ENCODE measurements around the gene C9orf152.

C9orf152 gene

DNA sequence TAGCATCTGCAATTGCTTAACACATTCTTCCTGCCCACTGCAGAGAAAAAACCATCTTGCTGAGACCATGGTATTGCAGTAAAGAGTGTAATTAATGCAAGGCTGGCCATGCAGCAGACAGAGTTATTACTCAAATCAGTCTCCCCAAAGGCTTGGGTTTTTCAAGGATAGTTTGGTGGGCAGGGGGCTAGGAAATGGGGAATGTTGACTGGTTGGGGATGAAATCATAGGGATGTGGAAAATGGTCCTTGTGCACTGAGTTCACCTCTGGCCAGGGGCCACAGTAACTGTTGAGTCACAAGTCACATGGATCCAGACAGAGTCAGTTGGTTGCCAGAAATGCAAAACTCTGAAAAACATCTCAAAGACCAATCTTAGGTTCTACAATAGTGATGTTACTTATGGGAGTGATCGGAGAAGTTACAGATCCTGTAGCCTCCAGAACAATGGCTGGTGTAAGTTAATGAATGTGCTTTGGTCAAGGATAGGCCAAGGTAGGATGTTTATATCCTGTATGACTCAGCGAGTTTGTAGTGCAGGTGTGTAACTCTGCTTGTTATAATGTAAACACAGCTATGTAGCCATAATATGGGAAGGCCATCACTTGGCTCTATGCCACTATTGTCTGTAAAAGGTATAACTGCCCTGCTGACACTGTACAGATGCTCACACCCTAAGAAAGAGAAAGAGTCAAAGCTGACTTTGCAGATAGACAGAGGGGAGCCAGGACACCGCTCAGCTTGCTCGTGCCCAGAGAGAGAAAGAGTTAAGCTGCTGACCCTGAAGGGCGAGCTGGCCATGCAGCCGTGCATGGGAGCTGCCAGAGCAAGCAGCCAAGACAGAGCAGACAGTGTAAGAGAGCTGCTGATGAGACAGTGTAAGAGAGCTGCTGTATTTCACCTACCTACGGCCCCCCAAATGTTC is 27.2 kb downstream of the C9orf152 start:
- no peak for DNase-seq (ENCODE audit: low spot score)

DNA sequence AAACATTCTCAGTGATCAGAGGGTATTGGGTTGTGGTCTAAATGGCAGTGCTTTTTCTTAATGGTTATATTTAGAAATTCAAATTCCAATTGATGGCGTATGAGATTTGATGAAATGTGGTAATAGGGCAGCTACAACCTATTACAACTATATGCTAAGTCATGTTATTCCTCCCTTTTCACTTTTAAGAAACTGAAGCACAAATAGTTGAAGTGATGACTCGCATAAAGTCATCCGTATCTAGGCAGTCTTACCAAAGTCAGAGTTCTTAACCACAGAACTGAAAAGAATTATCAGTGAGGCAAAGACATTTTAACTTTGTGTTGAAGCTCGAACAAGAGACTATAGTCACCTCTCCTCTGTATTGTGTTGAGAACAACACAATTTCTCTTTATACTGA is 28.2 kb downstream of the C9orf152 start:
- DNase-seq (ENCODE audit: low spot score) = no peak

DNA sequence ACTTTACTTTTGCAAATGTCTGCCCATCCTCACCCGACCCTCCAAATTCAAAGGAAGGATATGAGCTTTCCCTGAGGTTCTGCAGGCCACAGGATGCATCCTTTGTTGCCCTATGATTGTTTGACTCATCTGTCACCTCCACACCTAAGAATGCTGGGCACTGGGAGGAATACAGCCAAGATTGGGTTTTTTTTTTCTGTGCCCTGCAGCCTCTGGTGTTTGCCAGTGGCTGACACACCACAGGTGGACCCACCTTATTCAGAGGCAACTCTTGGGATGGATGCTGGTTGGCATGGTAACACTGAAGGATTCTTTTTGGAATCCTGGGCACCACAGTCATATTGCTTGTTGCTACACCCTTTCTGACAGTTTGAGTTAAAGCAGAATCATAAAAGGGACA is 29.7 kb downstream of the C9orf152 start:
- no peak for DNase-seq (ENCODE audit: low spot score)

DNA sequence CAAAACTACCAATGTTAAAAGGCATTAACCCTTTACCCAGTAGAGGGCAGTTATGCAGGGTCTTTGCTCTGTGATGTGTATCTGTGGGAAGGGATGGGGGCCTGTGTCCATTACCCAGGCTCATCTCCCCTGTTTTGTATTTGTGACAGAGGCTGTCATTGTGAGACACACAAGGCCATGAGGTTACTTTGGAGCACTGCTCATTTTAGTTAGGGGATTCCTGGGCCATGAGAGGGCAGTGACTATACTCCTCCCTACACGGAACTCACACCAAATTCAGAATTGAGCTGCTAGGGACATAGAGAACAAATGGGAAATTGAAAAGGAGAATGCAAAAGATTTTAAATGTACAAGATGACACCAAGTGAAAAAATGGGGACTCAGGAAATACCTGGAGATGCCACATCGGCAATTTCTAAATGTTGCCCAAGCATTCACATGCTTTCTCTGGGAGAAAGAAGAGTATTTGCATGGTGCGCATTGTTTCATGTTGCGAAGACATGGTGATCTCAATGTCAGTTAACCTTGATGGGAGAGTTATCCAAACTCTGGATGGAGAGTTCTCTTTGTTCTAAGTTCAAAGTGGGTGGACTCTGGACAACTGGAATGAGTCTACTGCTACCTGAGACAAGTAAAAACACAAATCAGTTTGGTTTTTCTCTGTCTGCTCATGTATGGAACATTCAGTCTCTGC is 32.5 kb downstream of the C9orf152 start:
- no peak for DNase-seq (ENCODE audit: low spot score)

DNA sequence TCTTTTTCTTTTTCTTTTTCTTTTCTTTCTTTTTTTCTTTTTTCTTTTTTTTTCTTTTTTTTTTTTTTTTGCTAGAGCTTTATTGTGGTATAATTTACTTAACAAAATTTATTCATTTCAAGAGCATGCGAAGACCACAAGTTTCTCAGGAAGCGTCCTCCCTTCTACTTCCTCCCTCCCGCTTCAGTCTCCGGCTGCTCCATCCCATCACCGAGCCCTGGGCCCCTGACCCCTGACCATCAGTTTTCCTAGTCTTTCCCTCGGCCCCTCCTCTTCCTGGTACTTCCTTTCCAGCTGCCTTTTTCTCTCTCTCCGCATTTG is 34.7 kb downstream of the C9orf152 start:
- no peak for DNase-seq (ENCODE audit: low spot score)

DNA sequence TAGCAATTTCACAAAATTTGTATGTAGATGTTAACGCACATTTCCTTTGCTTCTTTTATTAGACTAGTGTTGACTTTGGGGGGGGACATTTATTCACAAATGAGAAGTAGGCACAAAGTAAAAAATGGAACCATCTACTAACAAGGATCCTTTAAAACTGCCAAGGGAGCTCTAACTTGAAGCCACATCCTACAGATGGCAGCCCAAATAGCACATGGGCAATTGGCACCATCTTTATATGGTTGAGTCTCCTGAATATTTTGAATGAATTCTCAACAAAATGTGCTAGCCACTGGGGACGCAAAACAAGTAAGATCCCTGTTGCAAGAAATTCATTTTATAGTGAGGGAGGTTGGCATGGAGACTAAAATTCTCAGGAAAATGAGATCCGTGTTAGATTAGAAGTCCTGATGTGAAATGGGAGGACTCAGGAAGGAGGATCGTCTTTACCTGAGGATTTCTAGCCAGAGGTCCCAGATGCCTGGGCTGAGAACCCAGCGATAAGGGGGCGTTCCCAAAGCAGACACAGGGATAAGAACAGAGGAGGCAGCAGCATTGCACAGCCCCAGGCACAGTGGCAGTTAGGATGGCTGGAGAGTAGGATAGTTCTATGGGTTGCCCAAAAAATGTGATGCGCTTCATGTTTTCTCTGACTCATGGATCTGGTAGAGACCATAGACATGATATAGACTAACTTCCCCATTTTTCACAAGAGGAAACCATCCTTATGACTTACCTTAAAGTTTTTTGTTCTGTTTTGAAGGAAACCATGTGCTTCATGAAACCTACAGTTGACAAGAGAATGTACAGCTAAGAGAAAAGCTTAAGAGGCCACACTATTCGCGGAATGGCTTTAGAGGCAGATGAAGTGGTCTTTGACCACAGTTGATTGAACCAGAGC is 37.4 kb downstream of the C9orf152 start:
- no peak for DNase-seq (ENCODE audit: low spot score)

DNA sequence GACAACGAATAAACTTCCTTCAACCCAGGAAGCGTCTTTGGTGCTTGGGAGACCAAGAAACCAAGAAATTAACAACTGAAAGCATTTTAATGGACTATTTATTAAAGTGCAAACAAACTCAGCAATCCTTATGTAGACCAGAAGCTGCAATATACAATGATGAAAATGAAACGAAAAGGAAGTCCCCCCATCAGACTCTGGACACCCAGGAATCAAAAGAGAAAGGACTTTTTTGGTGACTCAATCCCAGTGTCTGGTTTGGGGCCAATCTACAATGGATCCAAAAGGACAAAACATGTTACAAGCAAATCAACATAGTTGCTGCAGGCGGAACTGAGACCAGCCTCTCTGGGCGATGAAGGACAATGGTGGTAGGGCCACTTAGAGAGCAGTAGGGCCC is 39.5 kb downstream of the C9orf152 start:
- no peak for DNase-seq (ENCODE audit: low spot score)

DNA sequence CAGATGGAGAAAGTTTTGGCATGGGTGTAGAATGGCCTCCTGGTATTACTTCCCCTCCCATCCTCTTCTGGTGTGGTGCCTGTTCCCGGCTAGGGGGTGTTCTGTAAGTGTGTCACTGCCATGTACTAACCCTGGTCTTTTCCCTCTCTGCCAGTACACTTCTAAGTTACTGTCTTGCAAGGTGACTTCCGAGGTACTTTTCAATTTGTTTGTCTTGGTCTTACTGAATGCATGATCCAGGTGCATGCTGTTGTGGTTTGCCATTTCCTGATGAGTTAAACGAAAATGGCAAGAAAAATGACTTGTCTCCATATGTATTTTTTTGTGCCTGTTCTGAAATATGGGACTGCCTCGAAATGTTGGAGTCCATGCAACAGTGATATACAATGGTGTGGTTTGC is 46.0 kb downstream of the C9orf152 start:
- no peak for DNase-seq (ENCODE audit: low spot score)

DNA sequence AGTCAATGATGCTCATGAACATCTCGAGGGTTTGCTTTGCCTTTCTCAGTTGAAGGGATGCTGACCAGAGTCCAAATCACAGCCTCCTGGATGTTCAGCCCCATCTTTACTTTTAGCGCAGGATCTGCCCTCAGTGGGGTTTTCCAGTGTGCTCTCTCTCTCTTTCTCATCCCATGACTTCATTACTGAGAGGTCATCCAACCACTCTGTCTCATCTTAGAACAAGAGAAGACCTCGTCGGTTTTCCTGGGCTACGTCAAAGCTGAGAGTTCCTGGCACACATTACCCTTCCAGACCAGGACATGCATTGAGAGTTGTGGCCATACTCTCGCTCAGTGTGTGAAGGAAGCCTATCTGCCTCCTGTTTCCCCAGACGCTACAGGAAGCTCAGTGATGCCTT is 47.3 kb downstream of the C9orf152 start:
- no peak for DNase-seq (ENCODE audit: low spot score)

DNA sequence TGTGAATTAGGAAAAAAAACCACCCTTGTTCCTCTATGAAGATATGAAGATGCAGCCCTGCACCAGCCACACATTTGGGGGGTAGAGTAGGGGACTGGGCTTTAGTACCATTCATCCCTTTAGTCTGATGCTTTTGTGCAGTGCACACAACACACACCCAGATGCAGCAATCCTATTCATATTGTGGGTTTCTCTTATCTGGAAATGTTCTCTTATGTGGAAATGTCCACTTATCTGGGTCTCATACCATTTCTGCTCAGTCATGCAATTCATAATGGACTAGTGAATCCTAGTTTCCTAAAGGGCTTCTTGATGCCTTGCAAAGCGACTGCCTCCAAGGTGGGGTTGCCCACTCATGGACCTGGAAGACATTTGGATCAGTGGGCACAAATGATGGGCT is 47.8 kb downstream of the C9orf152 start:
- no peak for DNase-seq (ENCODE audit: low spot score)

DNA sequence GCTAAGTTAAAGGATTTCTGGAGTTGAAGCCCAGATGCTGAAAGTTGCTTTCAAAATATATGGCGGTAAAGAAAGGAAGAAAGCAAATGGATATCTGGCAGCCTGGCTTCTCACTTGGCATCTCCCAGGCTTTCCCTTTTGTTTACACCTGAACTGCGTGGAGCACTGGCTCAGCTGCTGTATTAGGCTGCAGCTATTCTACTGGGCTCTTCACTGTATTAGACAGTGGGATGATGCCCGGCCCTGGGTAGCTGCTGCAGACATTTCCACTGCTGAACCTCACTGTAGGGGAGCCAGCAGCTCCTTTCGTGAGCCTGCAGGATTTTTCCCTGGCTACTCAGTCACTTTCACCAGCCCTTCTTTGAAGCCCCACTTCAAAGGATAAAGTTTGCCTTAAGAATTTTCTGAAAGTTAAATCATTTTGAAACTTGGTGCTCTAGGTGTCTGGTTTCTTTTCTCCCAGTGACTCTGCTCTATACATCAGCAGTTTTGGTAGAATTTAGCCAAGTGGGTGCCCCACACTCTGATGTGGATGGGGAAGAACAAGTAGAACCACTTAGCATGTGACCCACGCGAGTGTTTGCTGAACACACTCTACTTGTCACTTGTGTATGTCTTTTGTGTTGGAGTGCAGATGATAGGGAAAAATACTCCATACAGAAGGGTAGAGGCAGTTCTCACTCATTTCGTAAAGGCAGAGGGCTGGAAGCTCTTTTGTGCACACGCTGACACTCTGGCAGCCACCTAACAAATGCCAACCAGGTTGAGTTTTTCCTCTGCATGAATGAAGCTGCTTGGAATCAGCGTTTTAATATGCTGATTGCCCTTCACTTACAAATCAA is 49.9 kb downstream of the C9orf152 start:
- DNase-seq (ENCODE audit: low spot score) = peak; percentile 20

DNA sequence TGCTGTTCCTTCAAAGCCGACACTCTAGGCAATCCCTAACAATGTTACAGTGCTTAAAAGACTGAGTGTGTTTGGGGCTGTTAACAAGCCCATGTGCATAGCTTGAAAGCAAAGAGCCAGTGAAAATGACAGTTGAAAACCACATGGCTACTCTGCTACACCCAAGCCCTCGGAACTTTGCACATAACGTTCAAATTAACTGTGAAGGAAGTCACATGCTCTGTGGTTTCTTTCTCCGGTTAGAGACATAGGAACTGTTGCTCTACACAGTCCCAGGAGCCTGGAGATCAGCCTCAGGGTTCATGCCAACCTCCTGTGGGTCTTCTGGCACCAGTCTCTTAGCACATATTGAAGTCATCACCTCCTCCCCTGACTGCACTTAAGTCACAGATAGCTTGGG is 51.1 kb downstream of the C9orf152 start:
- DNase-seq (ENCODE audit: low spot score) = peak; percentile 56

DNA sequence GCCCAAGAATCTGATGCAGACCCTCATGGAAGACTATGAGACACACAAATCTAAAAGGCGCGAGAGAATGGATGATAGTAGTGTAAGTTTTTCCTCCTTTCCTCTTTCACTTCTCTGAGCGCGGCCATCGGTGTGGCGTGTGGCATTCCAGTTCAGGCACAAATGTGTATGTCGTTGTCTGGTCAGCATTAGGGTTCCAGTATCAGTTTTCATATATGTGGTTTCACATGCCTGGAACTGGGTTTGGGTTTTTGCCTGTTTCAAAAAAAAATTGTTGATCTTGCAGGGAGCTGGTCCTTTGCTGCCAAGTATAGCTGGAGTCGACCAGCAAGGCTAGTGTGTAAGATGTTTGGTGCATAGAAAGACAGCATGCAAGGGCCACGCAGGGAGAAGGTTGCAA is 51.5 kb downstream of the C9orf152 start:
- DNase-seq (ENCODE audit: low spot score) = no peak

DNA sequence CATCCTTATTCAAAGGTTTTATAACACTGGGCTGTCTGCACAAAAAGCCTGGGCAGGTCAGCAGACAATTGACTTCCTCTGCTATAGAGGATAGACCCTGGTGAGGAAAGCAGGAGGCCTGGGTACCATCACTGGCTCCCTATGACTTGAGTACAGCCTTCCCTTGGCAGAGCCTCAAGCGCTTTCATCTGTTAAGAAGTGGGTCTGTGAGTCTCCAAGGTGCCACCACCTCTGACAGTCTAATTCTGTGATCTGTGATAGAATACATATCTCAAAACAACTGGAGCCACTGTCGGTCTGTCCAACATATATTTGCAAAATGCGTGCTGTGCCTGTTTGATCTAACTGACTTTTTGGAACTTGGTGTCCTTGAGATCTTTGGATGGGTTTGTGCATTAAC is 52.2 kb downstream of the C9orf152 start:
- no peak for DNase-seq (ENCODE audit: low spot score)

DNA sequence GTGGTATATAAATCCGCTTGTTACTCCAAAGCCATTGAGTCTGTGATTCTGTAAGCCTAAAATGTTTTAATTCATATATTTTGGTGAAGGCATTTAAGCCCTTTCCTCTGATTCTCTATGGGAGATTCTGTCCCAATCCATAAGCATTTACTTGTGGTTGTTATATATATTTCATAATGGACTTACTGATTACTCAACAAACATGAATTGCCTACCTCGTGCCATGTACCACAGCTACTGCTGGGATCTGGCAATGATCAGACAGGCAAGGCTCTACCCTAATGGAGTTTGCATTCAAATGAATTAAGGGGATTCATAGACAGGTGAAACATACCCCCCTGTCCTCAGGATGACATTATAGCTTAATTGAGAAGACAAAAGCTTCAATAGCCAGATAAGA is 54.5 kb downstream of the C9orf152 start:
- DNase-seq (ENCODE audit: low spot score) = no peak

DNA sequence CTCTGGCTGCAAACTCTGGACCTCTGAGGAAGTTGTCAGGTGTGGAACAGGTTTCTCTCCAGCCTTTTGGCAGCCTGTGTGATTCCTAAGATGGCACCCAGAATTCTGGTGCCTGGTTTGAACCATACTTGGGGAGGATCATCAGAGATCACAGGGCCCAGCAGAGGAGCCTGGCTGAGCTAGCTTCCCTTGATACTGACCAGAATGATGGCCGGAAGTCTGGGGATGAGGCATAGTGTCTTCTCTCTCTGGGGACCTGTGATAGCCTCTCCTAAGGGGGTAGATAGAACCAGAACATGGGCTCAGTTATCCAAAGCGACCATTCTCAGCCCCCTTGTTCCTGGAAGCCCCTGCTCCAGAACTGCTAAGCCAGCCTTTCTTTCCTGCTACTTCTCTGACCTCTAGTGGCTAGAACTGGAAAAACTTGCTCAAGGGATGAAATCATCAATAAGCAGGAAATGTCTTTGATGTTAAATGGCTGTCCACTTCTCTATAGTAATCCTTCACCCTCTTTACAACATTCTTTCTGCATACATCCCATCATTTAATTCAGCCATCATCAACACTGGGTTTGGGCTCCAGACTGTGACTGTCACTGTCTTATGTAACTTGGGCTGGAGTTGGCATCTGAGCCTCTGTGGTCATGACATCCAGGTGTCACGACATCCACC is 55.1 kb downstream of the C9orf152 start:
- peak; percentile 62 for DNase-seq (ENCODE audit: low spot score)

Measured in Ammon's horn (tissue), 1 donor.